Measurements from ENCODE around the gene P2RY8. TPM values are rescaled to one million over a fixed set of nuclear protein-coding genes. Genes with fewer than 3 reads are reported as not detected.

P2RY8 gene
- total RNA-seq, 1 experiment from 2014 or later: 0.37 TPM

DNA sequence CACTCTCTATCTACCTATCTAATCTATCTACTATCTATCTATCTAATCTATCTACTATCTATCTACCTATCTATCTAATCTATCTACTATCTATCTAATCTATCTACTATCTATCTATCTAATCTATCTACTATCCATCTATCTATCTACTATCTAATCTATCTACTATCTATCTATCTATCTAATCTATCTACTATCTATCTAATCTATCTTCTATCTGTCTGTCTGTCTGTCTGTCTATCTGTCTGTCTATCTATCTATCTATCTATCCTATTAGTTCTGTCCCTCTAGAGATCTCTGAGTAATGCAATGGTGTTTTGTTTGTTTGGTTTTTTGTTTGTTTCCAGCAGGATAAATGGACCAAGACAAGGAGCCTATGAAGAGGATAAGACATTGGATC lies 74.9 kb downstream of the P2RY8 start (continued):
- TF ChIP-seq PRDM15 (CRISPR knock-in tag; IDR thresholded peaks at IDR 0.05) (no peak), TP53 (CRISPR knock-in tag; IDR thresholded peaks at IDR 0.05) (no peak), OVOL2 (CRISPR knock-in tag; IDR thresholded peaks at IDR 0.05; ENCODE audit: borderline replicate concordance) (no peak), MLX (CRISPR knock-in tag; IDR thresholded peaks at IDR 0.05) (no peak), ATF1 (CRISPR knock-in tag; IDR thresholded peaks at IDR 0.05) (no peak)
- TF ChIP-seq, protein P1, sequence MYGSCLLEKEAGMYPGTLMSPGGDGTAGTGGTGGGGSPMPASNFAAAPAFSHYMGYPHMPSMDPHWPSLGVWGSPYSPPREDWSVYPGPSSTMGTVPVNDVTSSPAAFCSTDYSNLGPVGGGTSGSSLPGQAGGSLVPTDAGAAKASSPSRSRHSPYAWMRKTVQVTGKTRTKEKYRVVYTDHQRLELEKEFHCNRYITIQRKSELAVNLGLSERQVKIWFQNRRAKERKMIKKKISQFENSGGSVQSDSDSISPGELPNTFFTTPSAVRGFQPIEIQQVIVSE (CRISPR knock-in tag; IDR thresholded peaks at IDR 0.05; ENCODE audit: borderline replicate concordance): no peak
- TF ChIP-seq, protein P2, sequence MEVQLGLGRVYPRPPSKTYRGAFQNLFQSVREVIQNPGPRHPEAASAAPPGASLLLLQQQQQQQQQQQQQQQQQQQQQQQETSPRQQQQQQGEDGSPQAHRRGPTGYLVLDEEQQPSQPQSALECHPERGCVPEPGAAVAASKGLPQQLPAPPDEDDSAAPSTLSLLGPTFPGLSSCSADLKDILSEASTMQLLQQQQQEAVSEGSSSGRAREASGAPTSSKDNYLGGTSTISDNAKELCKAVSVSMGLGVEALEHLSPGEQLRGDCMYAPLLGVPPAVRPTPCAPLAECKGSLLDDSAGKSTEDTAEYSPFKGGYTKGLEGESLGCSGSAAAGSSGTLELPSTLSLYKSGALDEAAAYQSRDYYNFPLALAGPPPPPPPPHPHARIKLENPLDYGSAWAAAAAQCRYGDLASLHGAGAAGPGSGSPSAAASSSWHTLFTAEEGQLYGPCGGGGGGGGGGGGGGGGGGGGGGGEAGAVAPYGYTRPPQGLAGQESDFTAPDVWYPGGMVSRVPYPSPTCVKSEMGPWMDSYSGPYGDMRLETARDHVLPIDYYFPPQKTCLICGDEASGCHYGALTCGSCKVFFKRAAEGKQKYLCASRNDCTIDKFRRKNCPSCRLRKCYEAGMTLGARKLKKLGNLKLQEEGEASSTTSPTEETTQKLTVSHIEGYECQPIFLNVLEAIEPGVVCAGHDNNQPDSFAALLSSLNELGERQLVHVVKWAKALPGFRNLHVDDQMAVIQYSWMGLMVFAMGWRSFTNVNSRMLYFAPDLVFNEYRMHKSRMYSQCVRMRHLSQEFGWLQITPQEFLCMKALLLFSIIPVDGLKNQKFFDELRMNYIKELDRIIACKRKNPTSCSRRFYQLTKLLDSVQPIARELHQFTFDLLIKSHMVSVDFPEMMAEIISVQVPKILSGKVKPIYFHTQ (CRISPR knock-in tag; IDR thresholded peaks at IDR 0.05): no peak

DNA sequence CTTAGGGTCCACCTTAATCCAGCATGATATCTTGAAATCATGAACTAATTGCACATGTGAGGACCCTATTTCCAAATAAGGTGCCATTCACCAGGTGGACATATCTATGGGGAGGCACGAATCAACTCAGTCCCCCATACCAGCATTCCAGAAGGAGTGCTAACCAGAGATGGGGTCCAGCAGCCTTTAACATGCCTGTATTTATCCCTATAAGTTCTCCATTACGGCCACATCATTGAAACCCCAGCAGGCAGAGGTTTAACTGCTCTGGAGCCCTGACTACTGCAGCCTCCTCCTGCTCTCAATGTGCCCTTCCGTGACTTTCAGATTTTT lies 81.1 kb downstream of the P2RY8 start:
- ChIA-PET CTCF (no interaction called here), POLR2A (no interaction called here)
- H3K27me3 Mint-ChIP-seq (ENCODE audit: low read depth): no peaks in the 10 kb centered on the region
- H3K27ac Mint-ChIP-seq: no peak overlapping the region
- H3K36me3 Mint-ChIP-seq: no peaks in the 10 kb centered on the region
- H3K4me1 Mint-ChIP-seq: no peaks in the 10 kb centered on the region
- DNase-seq (ENCODE audit: low spot score) (no peak), ATAC-seq (no peak)
- H3K9me3 Mint-ChIP-seq: no peaks in the 10 kb centered on the region
- no peak overlapping the region for H3K4me3 Mint-ChIP-seq
- TF ChIP-seq NFYB (CRISPR knock-in tag; conservative IDR thresholded peaks at IDR 0.05; ENCODE audit: low read depth) (no peak), ETV6 (CRISPR knock-in tag; IDR thresholded peaks at IDR 0.05) (no peak), OVOL2 (CRISPR knock-in tag; IDR thresholded peaks at IDR 0.05; ENCODE audit: borderline replicate concordance) (no peak), RORB (CRISPR knock-in tag; IDR thresholded peaks at IDR 0.05) (no peak), IRF1 (CRISPR knock-in tag; IDR thresholded peaks at IDR 0.05) (no peak), FOXJ3 (CRISPR knock-in tag; IDR thresholded peaks at IDR 0.05; ENCODE audit: borderline replicate concordance) (no peak), TEAD4 (CRISPR knock-in tag; IDR thresholded peaks at IDR 0.05) (no peak), MXD4 (CRISPR knock-in tag; IDR thresholded peaks at IDR 0.05; ENCODE audit: borderline replicate concordance) (no peak), SOX15 (CRISPR knock-in tag; IDR thresholded peaks at IDR 0.05) (no peak), MLX (CRISPR knock-in tag; IDR thresholded peaks at IDR 0.05) (no peak), ATF6 (CRISPR knock-in tag; IDR thresholded peaks at IDR 0.05) (no peak), ZNF671 (CRISPR knock-in tag; IDR thresholded peaks at IDR 0.05) (no peak), E2F1 (CRISPR knock-in tag; IDR thresholded peaks at IDR 0.05) (no peak), GTF2I (CRISPR knock-in tag; conservative IDR thresholded peaks at IDR 0.05) (no peak), IRF2 (CRISPR knock-in tag; IDR thresholded peaks at IDR 0.05; ENCODE audit: borderline replicate concordance, low read depth) (no peak)
- TF ChIP-seq, protein P3, sequence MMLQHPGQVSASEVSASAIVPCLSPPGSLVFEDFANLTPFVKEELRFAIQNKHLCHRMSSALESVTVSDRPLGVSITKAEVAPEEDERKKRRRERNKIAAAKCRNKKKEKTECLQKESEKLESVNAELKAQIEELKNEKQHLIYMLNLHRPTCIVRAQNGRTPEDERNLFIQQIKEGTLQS (CRISPR knock-in tag; conservative IDR thresholded peaks at IDR 0.05): no peak
- TF ChIP-seq, protein P4, sequence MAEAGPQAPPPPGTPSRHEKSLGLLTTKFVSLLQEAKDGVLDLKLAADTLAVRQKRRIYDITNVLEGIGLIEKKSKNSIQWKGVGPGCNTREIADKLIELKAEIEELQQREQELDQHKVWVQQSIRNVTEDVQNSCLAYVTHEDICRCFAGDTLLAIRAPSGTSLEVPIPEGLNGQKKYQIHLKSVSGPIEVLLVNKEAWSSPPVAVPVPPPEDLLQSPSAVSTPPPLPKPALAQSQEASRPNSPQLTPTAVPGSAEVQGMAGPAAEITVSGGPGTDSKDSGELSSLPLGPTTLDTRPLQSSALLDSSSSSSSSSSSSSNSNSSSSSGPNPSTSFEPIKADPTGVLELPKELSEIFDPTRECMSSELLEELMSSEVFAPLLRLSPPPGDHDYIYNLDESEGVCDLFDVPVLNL (CRISPR knock-in tag; IDR thresholded peaks at IDR 0.05; ENCODE audit: borderline replicate concordance, low read depth): no peak
- TF ChIP-seq, protein P1 (CRISPR knock-in tag; IDR thresholded peaks at IDR 0.05; ENCODE audit: borderline replicate concordance): no peak
